MV-4-11 (cell line): ENCODE measurements around the gene SGSM2.
"Not testable (repeated sequence)": the region's sequence is repeated elsewhere in the genome, so short reads cannot be mapped to it uniquely, and the experiment has no call there.

Source experiments
- DNase-seq: peaks from one replicate; lab custom pipeline; 2025; lab: John Stamatoyannopoulos, UW

SGSM2 gene

GRCh38 chr17:2336852-2337543, at the start of gene SGSM2:
Gene SGSM2 (plus strand): TSS chr17:2337501. CDS start chr17:2337689, 188 bp downstream.
- no peak for DNase-seq

DNA sequence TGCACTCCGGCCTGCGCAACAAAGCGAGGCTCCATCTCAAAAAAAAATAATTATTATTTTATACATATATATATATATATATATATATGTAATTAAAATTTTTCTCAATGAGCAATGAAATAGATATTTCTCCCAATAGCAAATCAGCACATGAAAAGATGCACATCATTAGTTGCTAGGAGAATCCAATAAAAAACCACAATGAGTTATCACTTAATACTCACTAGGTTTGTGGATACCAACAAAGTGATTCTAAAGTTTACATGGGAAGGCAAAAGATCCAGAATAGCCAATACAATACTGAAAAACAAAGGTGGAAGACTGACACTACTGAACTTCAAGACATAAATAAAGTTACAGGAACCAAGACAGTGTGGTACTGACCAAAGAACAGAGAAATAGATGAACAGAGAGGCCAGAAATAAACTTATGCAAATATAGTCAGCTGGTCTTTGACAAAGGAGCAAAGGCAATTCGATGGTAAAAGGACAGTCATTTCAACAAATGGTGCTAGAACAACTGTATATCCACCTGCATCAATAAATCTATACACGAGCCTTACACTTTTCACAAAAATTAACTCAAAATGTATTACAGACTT, 47.3 kb upstream of the SGSM2 start:
- DNase-seq = no peak

GRCh38 chr17:2292100-2292499, 45.2 kb upstream of the SGSM2 start:
- DNase-seq = no peak

DNA sequence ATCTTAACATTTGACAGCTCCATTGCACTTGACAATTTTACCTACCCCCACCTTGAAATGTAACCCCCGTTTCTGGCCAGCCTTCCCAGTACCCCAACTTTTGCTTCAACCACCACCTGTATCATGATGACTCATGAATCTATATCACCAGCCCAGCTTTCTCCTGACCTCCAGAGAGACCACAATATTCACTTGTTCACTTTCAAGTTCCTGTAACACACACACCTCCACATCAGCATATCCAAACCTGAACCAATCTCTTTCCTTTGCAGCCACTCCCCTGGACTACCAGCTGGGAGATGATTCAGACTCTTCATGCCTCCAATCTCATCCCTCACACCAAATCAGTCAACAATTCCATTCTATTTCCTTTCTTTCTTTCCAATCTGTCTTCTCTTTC, 41.7 kb upstream of the SGSM2 start:
- DNase-seq = no peak

DNA sequence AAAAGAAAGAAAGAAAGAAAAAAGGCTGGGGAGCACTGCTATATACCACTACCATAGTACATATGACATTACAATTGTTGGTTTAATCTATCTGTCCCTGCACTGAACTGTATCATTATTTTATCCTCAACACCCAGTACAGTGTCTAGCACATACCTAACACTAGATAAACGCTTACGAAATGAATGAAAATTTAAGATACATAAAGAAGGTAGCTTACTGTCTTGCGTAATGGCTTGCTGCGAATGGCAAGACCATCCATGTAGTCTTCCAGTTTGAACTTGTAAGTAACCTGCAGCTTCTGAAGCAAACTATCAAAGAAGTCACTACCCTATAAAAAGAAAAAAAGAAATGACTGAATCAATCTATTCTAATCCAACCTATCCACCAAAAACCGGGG, 40.3 kb upstream of the SGSM2 start:
- DNase-seq = no peak

DNA sequence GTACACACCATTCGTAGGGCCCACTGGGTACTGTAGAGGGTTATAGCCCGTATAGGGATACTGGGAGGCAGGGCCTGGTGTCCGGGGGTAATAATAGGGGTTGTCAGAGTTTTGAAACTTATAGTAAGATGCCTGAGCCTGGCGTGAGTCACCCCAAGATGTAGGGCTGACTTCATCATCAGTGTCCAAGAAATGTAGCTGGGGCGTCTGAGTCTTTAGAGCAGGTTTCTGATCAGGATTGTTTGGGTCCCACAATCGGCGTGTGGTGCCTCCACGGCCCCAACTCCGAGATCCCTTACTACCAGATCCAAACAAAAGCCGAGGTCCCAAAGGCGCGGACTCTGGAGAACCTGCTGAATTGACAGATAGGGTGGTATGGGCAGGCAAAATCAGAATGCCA, 38.2 kb upstream of the SGSM2 start:
- DNase-seq = no peak

- no peak for DNase-seq
Measured at GRCh38 chr17:2299756-2300155, 37.5 kb upstream of the SGSM2 start.

DNA sequence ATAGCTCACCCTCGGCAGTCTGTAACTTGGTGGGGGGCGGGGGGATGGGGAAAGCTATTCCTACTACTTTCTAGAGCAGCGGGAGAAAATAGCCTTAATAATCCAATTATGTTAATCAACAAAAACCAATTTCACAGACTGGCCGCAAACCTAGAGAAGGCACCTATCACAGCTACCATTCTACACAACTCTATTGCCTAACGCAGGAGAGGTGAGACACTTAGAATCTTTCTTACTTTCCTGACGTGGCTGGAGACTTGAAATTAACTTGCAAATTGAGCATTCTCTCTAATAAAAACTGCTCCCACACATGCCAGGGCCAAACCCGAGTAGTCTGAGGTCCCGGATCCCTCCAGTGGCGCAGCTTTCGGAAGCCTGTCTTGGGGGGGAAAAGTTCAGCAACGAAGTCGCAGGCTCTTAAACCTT, 34.5 kb upstream of the SGSM2 start:
- DNase-seq = no peak

DNA sequence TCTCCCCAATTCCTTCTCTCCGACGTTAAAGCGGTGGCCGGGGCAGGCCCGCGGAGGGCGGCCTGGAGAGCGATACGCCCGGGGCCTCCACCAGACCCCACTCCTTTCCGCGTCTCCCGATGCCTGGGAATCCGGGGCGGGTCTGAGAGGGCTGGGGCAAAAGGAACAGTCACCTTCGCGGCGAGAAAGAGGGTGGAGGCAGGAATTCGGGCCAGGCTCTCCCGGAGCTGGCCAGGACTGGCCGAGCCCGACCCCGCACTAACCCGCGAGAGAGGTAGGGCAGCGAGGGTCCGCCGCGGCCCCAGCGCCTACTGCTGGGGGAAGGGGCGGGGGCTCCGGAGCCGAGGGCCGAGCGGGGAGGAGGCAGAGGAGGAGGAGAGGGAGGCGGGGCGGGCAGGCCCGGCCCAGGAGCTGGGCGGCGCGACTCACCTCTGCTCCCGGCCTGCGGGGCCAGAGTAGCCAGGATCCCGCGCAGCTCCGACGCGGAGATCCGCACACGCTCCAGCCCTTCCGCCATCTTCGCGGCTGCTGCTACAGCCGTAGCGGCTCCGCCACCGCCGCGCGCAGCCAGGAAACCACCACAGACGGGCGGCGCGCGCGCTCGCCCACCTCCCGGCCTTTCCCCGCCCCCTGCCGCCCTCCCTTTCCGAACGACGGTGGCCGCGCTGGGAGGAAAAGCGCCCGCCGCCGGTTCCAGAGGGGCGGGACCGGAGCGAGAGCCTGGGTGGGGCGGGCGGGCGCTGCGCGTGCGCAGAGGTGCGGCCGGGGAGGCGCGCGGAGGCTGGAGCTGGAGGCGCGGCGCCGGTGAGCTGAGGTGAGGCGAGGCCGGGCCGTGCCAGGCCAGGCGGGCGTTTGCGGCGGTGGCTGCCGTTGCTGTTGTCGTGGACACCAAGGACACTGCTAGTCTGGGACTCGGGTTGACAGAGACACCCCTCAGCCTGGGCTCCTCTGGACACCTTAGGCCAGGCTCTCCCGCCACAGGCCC, 33.8 kb upstream of the SGSM2 start, which contains the start of the genes SMG6 and SRR:
Gene SMG6 (minus strand): TSS at position 582 of the 985 bp plus-strand sequence. CDS start 65 bp downstream, at position 517.
Gene SRR (plus strand): TSS at position 747 of the 985 bp plus-strand sequence. CDS start 11,611 bp downstream, outside the sequence.
- peak; percentile 77 for DNase-seq

DNA sequence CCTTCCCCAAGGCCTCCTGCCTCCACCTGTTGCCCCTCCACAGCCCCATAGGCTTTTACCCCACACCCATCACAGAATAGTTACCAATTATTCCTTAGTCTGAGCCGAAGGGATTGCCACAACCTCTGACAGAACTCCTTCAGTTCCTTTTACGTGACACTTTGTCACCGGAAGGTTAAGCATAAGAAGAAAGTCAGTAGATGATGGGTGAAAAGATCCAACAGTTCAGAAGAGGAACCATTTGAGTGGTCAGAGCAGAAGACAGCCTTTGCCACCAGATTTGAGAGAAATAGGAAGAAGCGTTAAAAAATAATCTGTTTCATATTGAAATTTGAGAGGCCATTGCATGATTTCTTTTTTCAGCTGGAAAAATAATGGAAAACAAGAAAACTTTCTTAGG, 32.4 kb upstream of the SGSM2 start:
- peak; percentile 65 for DNase-seq

GRCh38 chr17:2309338-2310154, 27.8 kb upstream of the SGSM2 start:
- DNase-seq = no peak

GRCh38 chr17:2312736-2313135, 24.6 kb upstream of the SGSM2 start:
- DNase-seq = no peak

DNA sequence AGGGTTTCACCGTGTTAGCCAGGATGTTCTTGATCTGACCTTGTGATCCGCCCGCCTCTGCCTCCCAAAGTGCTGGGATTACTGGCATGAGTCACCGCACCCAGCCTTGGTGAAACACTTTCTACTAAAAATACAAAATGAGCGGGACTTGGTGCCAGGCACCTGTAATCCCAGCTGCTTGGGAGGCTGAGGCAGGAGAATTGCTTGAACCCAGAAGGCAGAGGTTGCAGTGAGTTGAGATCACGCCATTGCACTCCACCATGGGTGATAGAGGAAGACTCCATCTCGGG, 20.4 kb upstream of the SGSM2 start:
- not testable (repeated sequence) for DNase-seq

DNA sequence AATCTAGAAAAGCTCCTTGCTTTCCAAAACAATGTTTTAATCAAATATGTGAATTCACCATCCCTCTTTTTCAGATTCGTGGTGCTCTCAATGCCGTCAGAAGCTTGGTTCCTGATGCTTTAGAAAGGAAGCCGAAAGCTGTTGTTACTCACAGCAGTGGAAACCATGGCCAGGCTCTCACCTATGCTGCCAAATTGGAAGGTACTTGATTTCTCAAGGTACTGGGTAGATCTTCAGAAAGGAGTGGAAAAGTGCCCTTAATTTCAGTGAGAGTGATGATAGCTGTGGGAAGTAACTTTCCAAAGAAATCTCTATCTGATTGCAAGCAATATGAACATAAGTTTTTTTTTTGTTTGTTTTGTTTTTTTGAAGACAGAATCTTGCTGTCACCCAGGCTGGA, 19.5 kb upstream of the SGSM2 start:
- DNase-seq = no peak

DNA sequence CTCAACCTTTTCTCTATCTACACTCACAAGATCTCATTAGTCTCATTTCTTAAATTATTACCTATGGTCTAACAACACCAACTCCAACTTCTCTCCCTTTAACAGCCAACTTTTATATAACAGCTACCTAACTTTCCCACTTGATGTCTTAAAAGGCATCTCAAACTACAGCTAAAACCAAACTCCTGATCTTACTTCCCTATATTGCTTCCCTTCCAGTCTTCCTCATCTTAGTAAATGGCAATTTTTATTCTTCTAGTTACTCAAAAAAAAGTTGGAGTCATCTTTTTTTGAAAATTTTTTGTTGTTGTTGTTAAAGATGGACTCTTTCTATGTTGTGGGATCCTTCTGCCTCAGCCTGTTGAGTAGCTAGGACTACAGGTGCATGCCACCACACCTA, 18.2 kb upstream of the SGSM2 start:
- DNase-seq = peak; percentile 7

DNA sequence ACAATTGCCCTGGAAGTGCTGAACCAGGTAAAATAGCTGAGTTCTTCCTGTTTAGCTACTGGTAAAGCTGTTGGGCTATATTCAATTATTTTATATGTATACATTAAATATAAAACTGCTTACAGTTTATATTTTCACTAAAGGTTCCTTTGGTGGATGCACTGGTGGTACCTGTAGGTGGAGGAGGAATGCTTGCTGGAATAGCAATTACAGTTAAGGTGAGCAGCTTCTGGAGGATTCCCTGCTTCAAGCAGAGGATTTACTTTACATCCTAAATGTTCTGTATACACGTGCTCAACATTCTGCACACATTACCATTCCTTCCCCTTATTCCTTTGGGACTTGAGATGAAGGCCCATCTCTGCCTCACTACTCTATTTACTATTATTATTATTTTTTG, 15.9 kb upstream of the SGSM2 start:
- DNase-seq = no peak

DNA sequence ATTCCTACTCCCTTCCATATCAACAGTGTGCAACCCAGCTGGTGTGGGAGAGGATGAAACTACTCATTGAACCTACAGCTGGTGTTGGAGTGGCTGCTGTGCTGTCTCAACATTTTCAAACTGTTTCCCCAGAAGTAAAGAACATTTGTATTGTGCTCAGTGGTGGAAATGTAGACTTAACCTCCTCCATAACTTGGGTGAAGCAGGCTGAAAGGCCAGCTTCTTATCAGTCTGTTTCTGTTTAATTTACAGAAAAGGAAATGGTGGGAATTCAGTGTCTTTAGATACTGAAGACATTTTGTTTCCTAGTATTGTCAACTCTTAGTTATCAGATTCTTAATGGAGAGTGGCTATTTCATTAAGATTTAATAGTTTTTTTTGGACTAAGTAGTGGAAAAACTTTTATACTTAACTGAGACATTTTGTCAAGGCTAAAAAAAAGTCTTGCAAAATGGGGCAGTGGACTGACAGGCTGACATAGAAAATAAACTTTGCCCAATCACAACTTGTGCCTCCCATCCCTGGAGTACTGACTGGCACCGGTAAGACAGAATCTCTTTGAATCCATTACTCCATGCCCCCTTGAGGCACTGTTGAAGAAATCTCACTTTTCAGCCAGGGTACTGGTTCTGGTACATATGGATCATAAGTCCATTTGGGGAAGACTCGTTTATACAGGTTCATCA, 13.5 kb upstream of the SGSM2 start:
- DNase-seq = no peak

DNA sequence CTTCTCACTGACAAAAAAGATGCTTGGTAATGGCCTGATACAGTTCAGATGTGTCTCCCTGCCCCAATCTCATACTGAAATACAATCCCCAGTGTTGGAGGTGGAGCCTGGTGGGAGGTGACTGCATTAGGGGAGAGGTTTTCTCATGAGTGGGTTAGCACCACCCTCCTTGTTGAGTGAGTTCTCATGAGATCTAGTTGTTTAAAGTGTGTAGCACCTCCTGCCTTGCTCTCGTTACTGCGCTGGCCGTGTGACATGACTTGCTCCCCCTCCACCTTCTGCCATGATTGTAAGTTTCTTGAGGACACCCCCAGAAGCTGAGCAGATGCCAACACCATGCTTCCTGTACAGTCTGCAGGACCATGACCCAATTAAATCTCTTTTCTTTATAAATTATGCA, 6.0 kb upstream of the SGSM2 start:
- no peak for DNase-seq

GRCh38 chr17:2335726-2336214, 1.5 kb upstream of the SGSM2 start:
- DNase-seq = no peak

DNA sequence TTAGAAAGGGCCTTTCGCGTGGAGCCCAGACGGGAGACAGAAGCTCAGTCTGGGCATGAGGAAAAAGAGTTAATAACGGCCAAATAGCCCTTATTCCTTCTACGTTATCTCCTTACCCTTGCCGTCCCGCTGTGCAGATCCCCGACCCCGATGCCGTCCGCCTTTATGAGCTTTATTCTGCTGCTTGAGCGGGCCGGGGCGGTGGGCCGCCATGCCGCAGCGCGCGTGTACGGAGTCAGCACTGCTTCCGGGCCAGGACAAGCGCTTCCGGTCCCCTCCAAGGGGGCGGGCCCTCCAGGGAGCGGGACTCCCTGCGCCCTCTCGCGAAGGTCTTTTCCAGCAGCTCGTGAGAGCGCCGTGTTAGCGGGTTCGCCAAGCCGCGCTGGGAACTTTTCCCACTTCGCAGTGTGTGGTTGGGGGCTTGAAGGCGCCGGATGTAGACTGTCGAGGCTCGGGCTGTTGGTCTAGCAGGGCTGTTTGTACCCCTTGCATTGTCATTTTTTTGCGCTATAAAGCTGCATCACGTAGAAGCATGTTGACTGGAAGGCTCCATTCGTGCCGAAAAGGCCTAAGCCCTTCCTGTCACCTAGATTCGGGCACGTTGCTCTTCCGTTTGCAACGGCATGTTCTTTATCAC, 968 bp upstream of the SGSM2 start, which contains the start of gene TSR1:
Gene TSR1 (minus strand): TSS at position 243 of the 637 bp plus-strand sequence. CDS start 30 bp downstream, at position 213.
- DNase-seq = peak; percentile 86
